Neural cell (in vitro differentiated cells): ENCODE measurements around the gene VPS8.

ENCODE experiments used
- CTCF ChIP-seq: fragments of 450-650 bp; IDR thresholded peaks from 2 replicates; pipeline ENCODE4 v1.5.1; 2014; ENCODE audit warnings: antibody characterized with exemption, mild to moderate bottlenecking, moderate library complexity; ENCODE audit not compliant: poor library complexity, severe bottlenecking
- EP300 ChIP-seq: fragments of 450-650 bp; conservative IDR thresholded peaks from 2 replicates; pipeline ENCODE4 v1.6.1; 2014; ENCODE audit warnings: antibody characterized with exemption, mild to moderate bottlenecking, moderate library complexity; ENCODE audit not compliant: poor library complexity, severe bottlenecking
- MXI1 ChIP-seq: fragments of 450-650 bp; conservative IDR thresholded peaks from 2 replicates; pipeline ENCODE4 v1.6.1; 2014; ENCODE audit warnings: antibody characterized with exemption, mild to moderate bottlenecking; ENCODE audit not compliant: poor library complexity, severe bottlenecking
- POLR2AphosphoS5 ChIP-seq: IDR thresholded peaks from 2 replicates; pipeline ENCODE4 v1.6.1; 2012
- REST ChIP-seq: IDR thresholded peaks from 2 replicates; pipeline ENCODE4 v1.6.1; 2012; ENCODE audit warnings: borderline replicate concordance
- TAF1 ChIP-seq: IDR thresholded peaks from 2 replicates; pipeline ENCODE4 v1.6.1; 2012; ENCODE audit warnings: low read depth

- no peak for TF ChIP-seq CTCF
- no peak for TF ChIP-seq TAF1
- TF ChIP-seq EP300 = no peak
- TF ChIP-seq MXI1 = no peak
- TF ChIP-seq POLR2AphosphoS5 = no peak
- no peak for TF ChIP-seq REST
Observed at GRCh38 chr3:184827572-184827971, 15.6 kb downstream of the VPS8 start.
